ENCODE results near the gene PHB1. TPM values are rescaled to one million over a fixed set of nuclear protein-coding genes. Genes with fewer than 3 reads are reported as not detected.

Gene PHB1
- total and polyA plus RNA-seq, 2 of the 8 experiments (the other 6 are each of a cell fraction or from before 2014, with no cell fraction given): 386 to 597 TPM

DNA sequence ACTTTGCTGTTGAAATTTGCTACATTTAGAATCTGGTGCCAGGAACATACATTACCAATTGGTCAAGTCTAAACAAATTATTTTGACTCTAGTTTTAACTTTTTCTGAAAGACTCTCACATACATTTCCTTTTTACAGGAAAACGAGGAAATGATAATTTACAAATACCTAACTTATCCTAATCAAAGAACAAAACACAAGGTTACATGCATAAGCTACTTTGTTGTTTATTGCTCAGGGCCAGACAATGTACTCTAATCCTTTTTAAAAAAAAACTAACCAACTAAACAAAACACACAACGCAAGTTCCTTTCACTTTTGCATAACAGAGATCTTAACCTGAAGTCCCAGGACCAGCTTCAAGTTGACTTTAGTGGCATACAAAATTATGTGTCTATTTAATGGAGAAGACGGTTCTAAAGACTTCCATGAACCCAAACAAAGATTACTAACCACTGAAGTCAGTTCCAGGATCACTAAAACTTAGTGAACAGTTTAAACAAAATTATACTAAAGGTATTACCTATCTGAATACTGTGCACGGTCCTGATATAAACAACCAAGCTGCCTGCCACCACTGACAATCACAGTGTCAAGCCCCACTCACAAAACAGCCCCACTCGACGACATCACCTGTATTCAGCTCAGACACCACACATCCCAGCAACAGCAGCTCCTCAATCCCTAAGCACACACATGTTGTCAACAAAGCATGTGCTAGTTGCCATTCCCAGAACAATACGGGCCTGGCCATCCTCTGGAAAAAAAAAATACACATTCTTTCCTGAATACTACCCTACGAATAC is 54.5 kb downstream of the PHB1 start (continued):
- no peak for TF ChIP-seq RFX5 (IDR thresholded peaks at IDR 0.05; ENCODE audit: borderline replicate concordance, low read depth, low read length)
- TF ChIP-seq KDM4A (IDR thresholded peaks at IDR 0.05; ENCODE audit: low read depth, low read length, severe bottlenecking): no peak
- TF ChIP-seq SIN3A (conservative IDR thresholded peaks at IDR 0.05 in 1 of 2, IDR thresholded peaks at IDR 0.05 in 1 of 2; ENCODE audit: low read depth in 1 of 2, low read length in 2 of 2): no peak; a peak in 1 of 4 replicates
- no peak for TF ChIP-seq JUN (IDR thresholded peaks at IDR 0.05; ENCODE audit: low read depth, low read length)
- TF ChIP-seq EGR1 (IDR thresholded peaks at IDR 0.05; ENCODE audit: borderline replicate concordance, low read depth, low read length): no peak
- no peak for TF ChIP-seq TAF7 (optimal IDR thresholded peaks at IDR 0.05; ENCODE audit: borderline replicate concordance, low read depth, low read length)
- no peak for TF ChIP-seq CREB1 (IDR thresholded peaks at IDR 0.05)
- TF ChIP-seq POU5F1 (IDR thresholded peaks at IDR 0.05; ENCODE audit: low read depth, low read length): no peak
- TF ChIP-seq EP300 (IDR thresholded peaks at IDR 0.05; ENCODE audit: borderline replicate concordance in 1 of 2, low read depth in 2 of 2, low read length in 2 of 2): no peak
- TF ChIP-seq BCL11A (IDR thresholded peaks at IDR 0.05; ENCODE audit: low read depth in 2 of 2, low read length in 2 of 2): no peak
